Liver (tissue), 9 donors: ENCODE data around the gene SLC7A6OS. TPM values are rescaled to one million over a fixed set of nuclear protein-coding genes. Genes with fewer than 3 reads are reported as not detected.

Source experiments
- DNase-seq: peaks from one replicate; pipeline ENCODE4 v3.0.0-alpha.2; 2017; ENCODE audit warnings: low spot score
- H3K27ac ChIP-seq, 2 donors: one replicate each; pipeline ENCODE4 v1.7.0; 2013; ENCODE audit warnings: inconsistent platforms in 2 of 2, low read length in 2 of 2, control low read depth in 1 of 2, low read depth in 1 of 2, mild to moderate bottlenecking in 1 of 2
- H3K27me3 ChIP-seq, 4 donors: one replicate each; pipeline versions ENCODE4 v1.6.1 to v1.7.0; 2013; ENCODE audit warnings: low read length in 3 of 4, inconsistent platforms in 1 of 4, mild to moderate bottlenecking in 1 of 4, moderate library complexity in 1 of 4; ENCODE audit not compliant: control insufficient read depth in 4 of 4, insufficient read depth in 4 of 4
- H3K36me3 ChIP-seq, 4 donors: one replicate each; pipeline versions ENCODE4 v1.6.1 to v1.7.0; 2013; ENCODE audit warnings: low read length in 3 of 4, mild to moderate bottlenecking in 3 of 4, low read depth in 1 of 4, moderate library complexity in 1 of 4; ENCODE audit not compliant: control insufficient read depth in 4 of 4, insufficient read depth in 3 of 4
- H3K4me1 ChIP-seq, 4 donors: one replicate each; pipeline versions ENCODE4 v1.6.1 to v1.7.0; 2013; ENCODE audit warnings: low read length in 3 of 4, mild to moderate bottlenecking in 3 of 4, moderate library complexity in 1 of 4; ENCODE audit not compliant: control insufficient read depth in 4 of 4, insufficient read depth in 4 of 4
- H3K4me3 ChIP-seq, 3 donors: one replicate each; pipeline versions ENCODE4 v1.6.1 to v1.7.0; 2013; ENCODE audit warnings: low read length in 3 of 3, control low read depth in 1 of 3, low read depth in 1 of 3, mild to moderate bottlenecking in 1 of 3
- H3K9ac ChIP-seq, 2 donors: one replicate each; pipeline ENCODE4 v1.7.0; 2013; ENCODE audit warnings: low read length in 2 of 2, mild to moderate bottlenecking in 2 of 2, moderate library complexity in 2 of 2, control low read depth in 1 of 2, low read depth in 1 of 2
- H3K9me3 ChIP-seq, 4 donors: one replicate each; pipeline versions ENCODE4 v1.6.1 to v1.7.0; 2013; ENCODE audit warnings: low read length in 3 of 4; ENCODE audit not compliant: control insufficient read depth in 4 of 4
- CTCF ChIP-seq: fragments of 150-350 bp; IDR thresholded peaks from 2 replicates; pipeline ENCODE4 v1.5.1; 2017; ENCODE audit warnings: improper control_type of control experiment, low read depth, low read length; ENCODE audit not compliant: missing input control
- FOXA1 ChIP-seq: IDR thresholded peaks from 2 replicates; pipeline ENCODE4 v1.6.1; 2016; ENCODE audit warnings: antibody characterized with exemption
- FOXA2 ChIP-seq: IDR thresholded peaks from 2 replicates; pipeline ENCODE4 v1.6.1; 2016; ENCODE audit warnings: antibody characterized with exemption
- GABPA ChIP-seq, 2 donors: IDR thresholded peaks in 1 of 2; conservative IDR thresholded peaks in 1 of 2; 2 replicates each; pipeline ENCODE4 v1.6.1; 2016; ENCODE audit warnings: antibody characterized with exemption in 2 of 2, mild to moderate bottlenecking in 1 of 2, moderate library complexity in 1 of 2
- HNF4A ChIP-seq, 2 donors: conservative IDR thresholded peaks; 2 replicates each; pipeline ENCODE4 v1.6.1; 2016; ENCODE audit warnings: antibody characterized with exemption in 2 of 2, mild to moderate bottlenecking in 2 of 2
- HNF4G ChIP-seq: IDR thresholded peaks from 2 replicates; pipeline ENCODE4 v1.6.1; 2016; ENCODE audit warnings: antibody characterized with exemption
- JUND ChIP-seq, 2 donors: IDR thresholded peaks; 2 replicates each; pipeline ENCODE4 v1.6.1; 2016; ENCODE audit warnings: antibody characterized with exemption in 2 of 2
- MAX ChIP-seq: IDR thresholded peaks from 2 replicates; pipeline ENCODE4 v1.6.1; 2016; ENCODE audit warnings: antibody characterized with exemption
- NR2F2 ChIP-seq: IDR thresholded peaks from 2 replicates; pipeline ENCODE4 v1.6.1; 2016; ENCODE audit warnings: antibody characterized with exemption
- RAD21 ChIP-seq, 2 donors: IDR thresholded peaks; 2 replicates each; pipeline ENCODE4 v1.6.1; 2016; ENCODE audit warnings: antibody characterized with exemption in 2 of 2, mild to moderate bottlenecking in 2 of 2
- RXRA ChIP-seq, 2 donors: IDR thresholded peaks; 2 replicates each; pipeline ENCODE4 v1.6.1; 2017 to 2018; ENCODE audit warnings: antibody characterized with exemption in 2 of 2, mild to moderate bottlenecking in 1 of 2
- SP1 ChIP-seq: IDR thresholded peaks from 2 replicates; pipeline ENCODE4 v1.6.1; 2018; ENCODE audit warnings: antibody characterized with exemption, mild to moderate bottlenecking
- YY1 ChIP-seq: IDR thresholded peaks from 2 replicates; pipeline ENCODE4 v1.6.1; 2016; ENCODE audit warnings: antibody characterized with exemption, mild to moderate bottlenecking
- WGBS: extraction: QIAGEN DNeasy Blood & Tissue Kit; methylation state at CpG from one replicate; pipeline ENCODE4 v1.1.7; 2013; 5-methylcytosine and 5-hydroxymethylcytosine counted together
- polyA plus RNA-seq, 2 donors: library from polyadenylated mRNA; stranded (reverse) in 1 of 2; unstranded in 1 of 2; fragments of 200-250 nt in 1 of 2; fragments of >200 nt in 1 of 2; fragmentation: Nextera tagmentation in 1 of 2; extraction: Ambion mirVana in 1 of 2; gene quantifications; one replicate each; pipeline versions ENCODE4 v1.2.1 to v1.2.3, GENCODE V29; 2013 to 2015
- total RNA-seq, 2 donors: library from RNA; depleted of rRNA; stranded (reverse); fragments of >200 nt; gene quantifications; one replicate each; pipeline ENCODE4 v1.2.3, GENCODE V29; 2014
- TF ChIP-seq, protein P1 (sequence below): IDR thresholded peaks from 2 replicates; pipeline ENCODE4 v1.6.1; 2016; ENCODE audit warnings: antibody characterized with exemption
- TF ChIP-seq, protein P2 (sequence below): IDR thresholded peaks from 2 replicates; pipeline ENCODE4 v1.6.1; 2016; ENCODE audit warnings: antibody characterized with exemption, mild to moderate bottlenecking
- donor health status: healthy.
- donor health status: healthy.
- donor health status: healthy.
- donor health status: healthy.
- donor health status: healthy.

Gene SLC7A6OS
- total and polyA plus RNA-seq, 4 donors, result 2.6 to 8.3 (median 5.5) TPM

DNA sequence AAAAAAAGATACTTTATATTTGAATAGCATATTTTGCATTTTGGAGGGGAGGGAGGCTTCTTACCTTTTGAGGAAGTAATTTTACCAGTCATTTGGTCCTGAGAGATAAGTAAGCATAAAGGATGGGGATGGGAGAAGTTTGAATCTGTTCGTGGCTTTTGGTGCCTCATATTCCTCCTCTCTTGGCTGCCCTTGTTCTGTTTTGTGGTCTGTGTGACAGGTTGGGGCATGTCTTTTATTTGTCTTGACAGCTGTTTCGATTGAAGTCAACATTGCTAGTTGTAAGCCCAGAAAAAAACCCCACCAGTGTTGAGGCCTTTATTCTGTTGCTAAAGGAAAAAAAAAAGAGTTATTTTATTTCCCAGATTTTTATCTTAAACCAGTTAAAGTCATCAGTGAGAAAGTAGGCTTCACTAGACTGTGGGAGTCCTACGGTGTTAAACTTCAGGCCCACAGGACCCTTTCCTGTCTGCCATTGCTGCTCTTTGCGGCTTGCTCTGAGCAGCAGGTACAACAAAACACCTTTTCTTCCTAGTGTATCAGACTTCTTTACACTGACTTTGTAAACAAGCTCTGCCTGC is 35.0 kb downstream of the SLC7A6OS start:
- TF ChIP-seq HNF4G (no peak), NR2F2 (no peak), FOXA1 (no peak), YY1 (no peak), SP1 (no peak), FOXA2 (no peak), RXRA (IDR thresholded peaks at IDR 0.05) (no peak), GABPA (IDR thresholded peaks at IDR 0.05 in 1 of 2, conservative IDR thresholded peaks at IDR 0.05 in 1 of 2) (no peak), RAD21 (IDR thresholded peaks at IDR 0.05) (no peak), CTCF (no peak)
- TF ChIP-seq, protein P1, sequence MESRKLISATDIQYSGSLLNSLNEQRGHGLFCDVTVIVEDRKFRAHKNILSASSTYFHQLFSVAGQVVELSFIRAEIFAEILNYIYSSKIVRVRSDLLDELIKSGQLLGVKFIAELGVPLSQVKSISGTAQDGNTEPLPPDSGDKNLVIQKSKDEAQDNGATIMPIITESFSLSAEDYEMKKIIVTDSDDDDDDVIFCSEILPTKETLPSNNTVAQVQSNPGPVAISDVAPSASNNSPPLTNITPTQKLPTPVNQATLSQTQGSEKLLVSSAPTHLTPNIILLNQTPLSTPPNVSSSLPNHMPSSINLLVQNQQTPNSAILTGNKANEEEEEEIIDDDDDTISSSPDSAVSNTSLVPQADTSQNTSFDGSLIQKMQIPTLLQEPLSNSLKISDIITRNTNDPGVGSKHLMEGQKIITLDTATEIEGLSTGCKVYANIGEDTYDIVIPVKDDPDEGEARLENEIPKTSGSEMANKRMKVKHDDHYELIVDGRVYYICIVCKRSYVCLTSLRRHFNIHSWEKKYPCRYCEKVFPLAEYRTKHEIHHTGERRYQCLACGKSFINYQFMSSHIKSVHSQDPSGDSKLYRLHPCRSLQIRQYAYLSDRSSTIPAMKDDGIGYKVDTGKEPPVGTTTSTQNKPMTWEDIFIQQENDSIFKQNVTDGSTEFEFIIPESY, result no peak
- Histone ChIP-seq H3K4me1 (no peaks in the 10 kb centered on the region), H3K27me3 (no peaks in the 10 kb centered on the region), H3K36me3 (no peaks in the 10 kb centered on the region), H3K27ac (no peak overlapping the region), H3K9me3 (no peaks in the 10 kb centered on the region), H3K9ac (no peak overlapping the region), H3K4me3 (no peak overlapping the region)
- 66% methylated on average over 4 of the region's 4 CpGs for WGBS
- no peak for DNase-seq

- Histone ChIP-seq H3K27me3 (no peaks in the 10 kb centered on the region), H3K36me3 (no peaks in the 10 kb centered on the region), H3K27ac (no peak overlapping the region), H3K9ac (no peak overlapping the region), H3K9me3 (no peaks in the 10 kb centered on the region), H3K4me3 (no peak overlapping the region), H3K4me1 (no peaks in the 10 kb centered on the region)
- WGBS, result 93% methylated on average over 4 of the region's 4 CpGs
- TF ChIP-seq JUND (IDR thresholded peaks at IDR 0.05), result no peak
- no peak for TF ChIP-seq YY1
- no peak for DNase-seq
These were observed 36.3 kb downstream of the SLC7A6OS start for GRCh38 chr16:68274441-68274840.

DNA sequence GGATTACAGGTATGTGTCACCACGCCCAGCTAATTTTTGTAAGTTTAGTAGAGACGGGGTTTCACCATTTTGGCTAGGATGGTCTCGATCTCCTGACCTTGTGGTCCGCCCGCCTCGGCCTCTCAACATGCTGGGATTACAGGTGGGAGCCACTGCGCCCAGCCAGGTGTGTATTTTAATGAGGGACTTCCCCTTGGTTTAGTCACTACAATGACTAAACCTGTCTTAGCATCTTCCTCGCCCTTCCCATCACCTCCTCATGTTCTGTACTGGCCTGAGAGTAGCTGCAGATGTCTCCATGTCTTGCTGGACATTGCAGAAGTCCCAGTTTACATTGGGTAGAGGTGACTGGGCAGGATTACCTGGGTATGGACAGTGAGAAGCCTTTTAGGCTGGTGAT is 36.9 kb downstream of the SLC7A6OS start:
- Histone ChIP-seq H3K27ac (no peak overlapping the region), H3K36me3 (no peaks in the 10 kb centered on the region), H3K27me3 (no peaks in the 10 kb centered on the region), H3K9ac (no peak overlapping the region), H3K4me3 (no peak overlapping the region), H3K4me1 (no peaks in the 10 kb centered on the region), H3K9me3 (no peaks in the 10 kb centered on the region)
- no peak for DNase-seq
- 94% methylated on average over 8 of the region's 8 CpGs for WGBS
- TF ChIP-seq JUND (IDR thresholded peaks at IDR 0.05) (no peak), RAD21 (IDR thresholded peaks at IDR 0.05) (no peak), YY1 (no peak), FOXA2 (no peak), RXRA (IDR thresholded peaks at IDR 0.05) (no peak), NR2F2 (no peak), HNF4A (conservative IDR thresholded peaks at IDR 0.05) (no peak), MAX (no peak), GABPA (IDR thresholded peaks at IDR 0.05 in 1 of 2, conservative IDR thresholded peaks at IDR 0.05 in 1 of 2) (no peak), CTCF (no peak), HNF4G (no peak)
- TF ChIP-seq, protein P1, result no peak
- TF ChIP-seq, protein P2, sequence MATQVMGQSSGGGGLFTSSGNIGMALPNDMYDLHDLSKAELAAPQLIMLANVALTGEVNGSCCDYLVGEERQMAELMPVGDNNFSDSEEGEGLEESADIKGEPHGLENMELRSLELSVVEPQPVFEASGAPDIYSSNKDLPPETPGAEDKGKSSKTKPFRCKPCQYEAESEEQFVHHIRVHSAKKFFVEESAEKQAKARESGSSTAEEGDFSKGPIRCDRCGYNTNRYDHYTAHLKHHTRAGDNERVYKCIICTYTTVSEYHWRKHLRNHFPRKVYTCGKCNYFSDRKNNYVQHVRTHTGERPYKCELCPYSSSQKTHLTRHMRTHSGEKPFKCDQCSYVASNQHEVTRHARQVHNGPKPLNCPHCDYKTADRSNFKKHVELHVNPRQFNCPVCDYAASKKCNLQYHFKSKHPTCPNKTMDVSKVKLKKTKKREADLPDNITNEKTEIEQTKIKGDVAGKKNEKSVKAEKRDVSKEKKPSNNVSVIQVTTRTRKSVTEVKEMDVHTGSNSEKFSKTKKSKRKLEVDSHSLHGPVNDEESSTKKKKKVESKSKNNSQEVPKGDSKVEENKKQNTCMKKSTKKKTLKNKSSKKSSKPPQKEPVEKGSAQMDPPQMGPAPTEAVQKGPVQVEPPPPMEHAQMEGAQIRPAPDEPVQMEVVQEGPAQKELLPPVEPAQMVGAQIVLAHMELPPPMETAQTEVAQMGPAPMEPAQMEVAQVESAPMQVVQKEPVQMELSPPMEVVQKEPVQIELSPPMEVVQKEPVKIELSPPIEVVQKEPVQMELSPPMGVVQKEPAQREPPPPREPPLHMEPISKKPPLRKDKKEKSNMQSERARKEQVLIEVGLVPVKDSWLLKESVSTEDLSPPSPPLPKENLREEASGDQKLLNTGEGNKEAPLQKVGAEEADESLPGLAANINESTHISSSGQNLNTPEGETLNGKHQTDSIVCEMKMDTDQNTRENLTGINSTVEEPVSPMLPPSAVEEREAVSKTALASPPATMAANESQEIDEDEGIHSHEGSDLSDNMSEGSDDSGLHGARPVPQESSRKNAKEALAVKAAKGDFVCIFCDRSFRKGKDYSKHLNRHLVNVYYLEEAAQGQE, result no peak
